NCI-H2196 (cell line): ENCODE data around the gene MYCN.
"Not testable (repeated sequence)": the region's sequence is repeated elsewhere in the genome, so short reads cannot be mapped to it uniquely, and the experiment has no call there.

Source experiments
- DNase-seq: peaks from one replicate; lab custom pipeline; 2025; ENCODE audit not compliant: unreplicated experiment; lab: John Stamatoyannopoulos, UW

MYCN gene

DNA sequence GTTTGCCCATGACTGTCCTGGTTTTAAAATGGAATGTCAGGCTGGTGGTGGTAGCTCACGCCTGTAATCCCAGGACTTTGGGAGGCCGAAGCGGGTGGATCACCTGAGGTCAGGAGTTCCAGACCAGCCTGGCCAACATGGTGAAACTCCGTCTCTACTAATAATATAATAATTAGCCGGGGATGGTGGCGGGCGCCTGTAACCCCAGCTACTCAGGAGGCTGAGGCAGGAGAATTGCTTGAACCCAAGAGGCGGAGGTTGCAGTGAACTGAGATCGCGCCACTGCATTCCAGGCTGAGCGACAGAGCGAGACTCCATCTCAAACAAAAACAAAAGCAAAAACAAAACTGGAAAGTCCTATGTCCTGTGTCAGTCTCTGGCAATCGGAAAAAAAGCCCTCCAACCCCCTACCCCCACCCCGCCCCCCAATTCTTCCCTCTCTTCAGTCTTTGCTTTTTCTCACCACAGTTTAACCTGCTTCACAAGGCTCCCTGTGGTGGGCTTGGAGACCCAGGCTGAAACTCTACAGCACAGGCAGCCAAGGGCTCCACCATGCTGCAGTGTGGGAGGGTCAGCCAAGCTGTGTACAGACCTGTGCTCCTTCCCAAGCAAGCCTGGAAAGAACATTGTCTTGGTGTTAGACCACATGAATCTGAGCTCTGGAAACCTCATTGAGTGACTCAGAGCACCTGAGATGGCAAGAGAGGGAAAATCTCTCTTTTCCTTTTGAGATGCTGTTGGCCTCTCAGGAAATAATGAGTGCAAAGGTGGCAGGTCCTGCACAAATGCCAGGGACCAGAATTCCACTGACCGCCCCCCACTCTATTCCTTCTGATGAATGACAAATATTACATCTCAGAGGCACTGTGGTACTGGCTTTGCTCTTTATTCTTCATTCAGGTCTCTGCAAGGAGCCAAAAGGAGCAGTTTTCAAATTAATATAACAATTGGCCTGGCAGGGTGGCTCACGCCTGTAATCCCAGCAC, 16.7 kb downstream of the MYCN start:
- DNase-seq, result no peak

DNA sequence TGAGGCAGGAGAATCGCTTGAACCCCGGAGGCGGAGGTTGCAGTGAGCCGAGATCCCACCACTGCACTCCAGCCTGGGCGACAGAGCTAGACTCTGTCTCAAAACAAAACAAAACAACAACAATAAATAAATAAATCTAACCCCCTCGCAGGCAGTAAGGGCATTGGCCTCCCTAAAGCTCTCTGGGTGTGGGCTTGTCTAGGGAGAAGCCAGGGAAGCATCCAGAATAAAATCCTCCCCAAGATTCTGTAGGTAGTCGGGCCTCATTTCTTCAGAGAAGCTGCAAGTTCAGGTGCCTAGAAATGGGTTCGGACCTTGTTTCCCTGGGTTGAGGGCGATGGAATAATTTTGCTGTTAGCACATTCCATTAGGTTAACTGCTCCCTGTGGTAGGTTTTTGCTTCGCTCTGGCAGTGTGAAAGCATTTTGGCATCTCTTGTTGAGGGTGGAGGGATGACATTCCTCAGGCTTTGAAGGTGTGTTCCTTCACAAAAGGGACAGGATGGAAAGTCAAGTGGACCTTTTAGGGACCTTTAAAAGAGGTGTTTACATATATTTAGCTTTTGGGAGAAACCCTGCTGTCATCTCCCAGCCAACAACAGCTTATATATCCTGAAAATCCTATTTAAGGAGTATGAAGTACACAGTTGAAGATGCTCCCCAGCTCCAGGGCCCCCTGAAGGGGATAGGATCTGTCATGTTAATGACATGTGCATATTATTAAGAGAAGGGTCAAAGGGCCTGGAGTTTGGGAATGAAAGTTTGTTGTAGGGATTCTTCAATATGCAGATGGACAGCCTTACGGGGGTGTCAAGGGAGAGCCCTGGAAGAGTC, 17.7 kb downstream of the MYCN start:
- DNase-seq, result no peak

DNA sequence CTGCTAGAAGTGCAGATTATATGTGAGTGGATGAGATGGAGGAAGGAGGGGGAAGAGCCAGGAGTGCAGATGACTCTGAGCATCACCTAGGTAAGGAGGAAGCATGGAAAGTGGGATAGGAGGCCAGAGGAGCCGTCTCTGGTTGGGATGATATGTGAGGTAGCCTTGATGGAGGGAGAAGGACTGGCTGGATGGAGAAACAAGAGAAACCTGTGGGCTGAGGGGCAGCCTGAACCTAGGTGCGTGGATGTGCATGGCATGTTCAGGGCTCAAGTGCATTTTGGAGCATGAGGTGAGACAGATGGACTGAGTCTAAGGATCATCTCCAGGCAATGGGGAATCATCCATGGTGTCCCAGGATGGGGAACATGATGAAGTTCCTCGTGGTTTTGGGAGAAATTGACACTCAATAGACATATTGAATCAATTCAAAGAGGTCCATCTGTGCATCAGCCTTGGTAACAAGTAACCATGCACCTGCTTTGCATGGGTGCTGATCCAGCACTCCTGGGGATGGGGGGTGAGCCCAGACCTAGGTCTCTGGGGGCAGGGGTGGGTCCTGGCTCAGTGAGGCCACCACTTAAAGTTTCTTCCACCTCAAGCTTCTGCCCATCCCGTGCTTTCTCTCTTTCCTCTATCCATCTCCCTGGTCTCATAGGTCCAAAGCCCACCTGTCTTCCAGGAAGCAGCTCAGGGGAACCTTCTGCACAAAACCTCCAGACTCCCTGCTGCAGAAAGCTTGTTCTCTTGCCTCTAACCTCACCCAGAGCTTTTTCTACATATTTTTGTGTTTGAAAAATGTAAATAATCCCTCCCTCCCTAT, 19.2 kb downstream of the MYCN start:
- DNase-seq, result no peak

DNA sequence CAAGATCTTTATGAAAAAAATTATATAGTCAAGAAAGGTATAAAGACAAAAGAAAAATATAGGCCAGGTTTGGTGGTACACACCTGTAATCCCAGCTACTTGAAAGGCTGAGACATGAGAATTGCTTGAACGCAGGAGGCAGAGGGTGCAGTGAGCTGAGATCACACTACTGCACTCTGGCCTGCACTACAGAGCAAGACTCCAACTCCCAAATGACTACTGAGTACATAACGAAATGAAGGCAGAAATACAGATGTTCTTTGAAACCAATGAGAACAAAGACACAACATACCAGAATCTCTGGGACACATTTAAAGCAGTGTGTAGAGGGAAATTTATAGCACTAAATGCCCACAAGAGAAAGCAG, 19.8 kb downstream of the MYCN start:
- not testable (repeated sequence) for DNase-seq

DNA sequence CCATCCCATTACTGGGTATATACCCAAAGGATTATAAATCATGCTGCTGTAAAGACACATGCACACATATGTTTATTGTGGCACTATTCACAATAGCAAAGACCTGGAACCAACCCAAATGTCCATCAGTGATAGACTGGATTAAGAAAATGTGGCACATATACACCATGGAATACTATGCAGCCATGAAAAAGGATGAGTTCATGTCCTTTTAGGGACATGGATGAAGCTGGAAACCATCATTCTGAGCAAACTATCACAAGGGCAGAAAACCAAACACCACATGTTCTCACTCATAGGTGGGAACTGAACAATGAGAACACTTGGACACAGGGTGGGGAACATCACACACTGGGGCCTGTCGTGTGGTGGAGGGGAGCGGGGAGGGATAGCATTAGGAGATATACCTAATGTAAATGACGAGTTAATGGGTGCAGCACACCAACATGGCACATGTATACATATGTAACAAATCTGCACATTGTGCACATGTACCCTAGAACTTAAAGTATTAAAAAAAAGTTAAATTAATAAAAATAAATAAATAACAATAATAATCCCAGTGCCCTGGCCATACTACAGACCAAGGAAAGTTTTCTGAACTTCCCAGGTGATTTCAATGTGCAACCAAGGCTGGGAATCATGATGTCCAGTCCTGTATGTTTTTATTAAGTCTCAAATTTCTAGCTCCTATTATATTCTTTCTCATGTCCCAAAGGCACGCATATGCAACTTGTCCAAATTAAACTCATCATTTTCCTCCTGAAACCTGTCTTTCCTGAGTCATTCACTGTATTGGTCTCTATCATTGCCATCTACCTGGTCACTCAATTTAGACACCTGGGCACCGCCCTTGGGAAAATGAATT, 23.0 kb downstream of the MYCN start:
- not testable (repeated sequence) for DNase-seq

DNA sequence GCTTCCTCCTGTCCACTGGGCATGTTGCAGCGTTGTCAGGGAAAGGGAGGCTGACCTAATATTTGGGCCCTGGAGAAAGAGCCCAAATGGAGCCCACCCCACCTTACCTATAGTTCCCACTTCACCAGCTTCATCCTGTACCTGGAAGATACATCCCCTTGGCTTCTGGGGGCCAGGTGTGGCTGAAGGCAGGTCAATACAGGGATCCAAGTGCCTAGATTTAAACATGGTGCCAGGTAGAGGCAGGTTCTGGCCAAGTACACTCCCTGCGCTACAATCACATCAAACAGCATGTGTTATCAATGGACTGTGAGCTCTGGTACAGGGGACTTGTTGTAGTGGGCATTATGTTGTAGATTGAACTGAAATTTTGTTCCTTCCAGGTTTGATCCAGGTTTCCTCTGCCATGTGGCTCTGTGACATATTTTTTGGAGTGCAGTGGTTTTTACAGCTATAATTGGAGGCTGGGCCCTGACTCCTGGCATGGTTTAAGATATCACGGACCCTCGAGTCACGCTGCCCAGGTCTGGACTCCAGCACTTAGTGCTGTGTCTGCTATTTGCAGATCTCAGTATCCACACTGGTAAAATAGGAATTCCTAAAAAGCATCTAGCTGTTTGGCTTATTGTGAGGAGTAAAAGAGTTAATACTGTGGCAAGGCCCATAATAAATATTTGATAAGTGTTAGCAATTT, 23.8 kb downstream of the MYCN start:
- DNase-seq, result no peak

DNA sequence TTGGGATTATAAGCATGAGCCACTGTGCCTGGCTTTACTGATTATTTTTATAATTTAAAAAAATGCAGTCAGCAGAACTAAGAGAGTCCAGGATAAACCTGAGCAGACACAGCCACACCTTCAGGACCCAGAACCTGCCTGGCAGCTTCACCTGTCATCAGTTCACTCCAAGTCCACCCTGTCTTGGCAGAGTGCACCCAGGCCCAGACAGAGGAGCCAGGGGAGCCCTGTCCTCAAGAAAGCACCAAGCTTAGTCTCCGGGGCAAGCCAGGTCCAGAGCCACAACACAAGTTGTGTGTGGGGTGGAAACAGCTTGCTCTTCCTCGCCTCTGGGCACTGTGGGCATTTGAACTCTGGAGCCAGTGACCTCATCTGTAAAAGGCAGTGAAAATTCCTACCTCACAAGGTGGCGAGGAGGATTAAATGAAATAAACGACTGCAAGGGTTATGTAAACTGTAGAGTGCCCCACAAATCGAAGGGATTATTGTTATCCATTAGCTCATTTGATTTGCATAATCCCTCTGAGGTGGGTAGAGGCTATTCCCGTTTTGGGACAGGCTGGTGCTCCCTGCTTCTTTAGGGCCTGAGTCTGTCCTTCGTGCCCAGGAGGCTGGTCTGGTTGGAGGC, 24.7 kb downstream of the MYCN start:
- DNase-seq, result no peak

DNA sequence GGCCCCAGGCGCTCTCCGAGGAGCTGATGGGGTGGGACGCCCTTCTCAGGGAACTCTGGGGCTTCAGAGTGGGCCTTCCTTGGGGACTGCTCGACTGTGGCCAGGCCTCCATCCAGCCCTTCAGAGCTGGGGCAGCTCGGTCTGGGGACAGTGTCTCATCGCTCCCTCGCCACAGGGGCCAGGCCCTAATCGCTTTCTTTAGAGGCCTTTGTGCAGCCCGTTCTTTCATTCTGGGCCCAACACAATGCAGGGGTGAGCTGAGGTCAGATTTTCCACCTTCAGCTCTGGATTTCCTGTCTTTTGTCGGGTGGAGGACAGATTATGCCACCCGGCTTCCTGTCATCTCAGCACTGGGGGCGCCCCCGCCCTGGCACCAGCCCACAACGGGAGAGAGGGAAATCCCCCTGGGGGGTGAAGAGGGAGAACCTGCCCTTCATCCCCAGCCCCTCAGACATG, 25.2 kb downstream of the MYCN start:
- no peak for DNase-seq

DNA sequence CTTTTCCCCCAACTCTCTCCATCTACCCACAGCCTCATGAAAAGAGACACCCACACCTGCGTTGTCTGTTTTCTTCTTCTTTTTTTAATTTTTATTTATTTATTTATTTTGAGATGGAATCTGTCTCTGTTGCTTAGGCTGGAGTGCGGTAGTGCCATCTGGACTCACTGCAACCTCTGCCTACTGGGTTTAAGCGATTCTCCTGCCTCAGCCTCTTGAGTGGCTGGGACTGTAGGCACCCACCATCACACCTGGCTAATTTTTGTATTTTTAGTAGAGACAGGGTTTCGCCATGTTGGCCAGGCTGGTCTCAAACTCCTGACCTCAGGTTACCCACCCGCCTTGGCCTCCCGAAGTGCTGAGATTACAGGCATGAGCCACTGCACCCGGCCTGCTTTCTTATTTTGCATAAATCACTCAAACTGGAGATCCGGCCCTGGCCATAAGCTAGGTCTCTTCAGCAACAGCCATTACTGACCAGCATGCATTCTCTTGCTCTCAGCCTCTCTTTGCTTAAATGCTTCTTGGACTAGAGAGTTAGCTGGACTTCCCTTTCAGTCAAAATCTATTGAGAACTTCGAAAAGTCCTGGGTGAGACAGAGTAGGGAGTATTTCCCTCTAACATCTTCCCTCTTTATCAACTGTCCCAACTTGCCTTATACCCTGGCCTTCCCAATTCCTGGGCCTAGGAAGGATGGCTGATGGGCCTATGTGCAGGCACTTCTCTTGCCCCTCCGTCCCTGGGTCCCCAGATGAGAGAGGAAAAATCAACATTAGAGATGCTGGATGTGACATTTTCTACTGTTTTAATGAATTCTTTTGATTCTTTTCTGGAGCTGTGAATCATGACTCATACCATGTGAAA, 27.3 kb downstream of the MYCN start:
- no peak for DNase-seq

DNA sequence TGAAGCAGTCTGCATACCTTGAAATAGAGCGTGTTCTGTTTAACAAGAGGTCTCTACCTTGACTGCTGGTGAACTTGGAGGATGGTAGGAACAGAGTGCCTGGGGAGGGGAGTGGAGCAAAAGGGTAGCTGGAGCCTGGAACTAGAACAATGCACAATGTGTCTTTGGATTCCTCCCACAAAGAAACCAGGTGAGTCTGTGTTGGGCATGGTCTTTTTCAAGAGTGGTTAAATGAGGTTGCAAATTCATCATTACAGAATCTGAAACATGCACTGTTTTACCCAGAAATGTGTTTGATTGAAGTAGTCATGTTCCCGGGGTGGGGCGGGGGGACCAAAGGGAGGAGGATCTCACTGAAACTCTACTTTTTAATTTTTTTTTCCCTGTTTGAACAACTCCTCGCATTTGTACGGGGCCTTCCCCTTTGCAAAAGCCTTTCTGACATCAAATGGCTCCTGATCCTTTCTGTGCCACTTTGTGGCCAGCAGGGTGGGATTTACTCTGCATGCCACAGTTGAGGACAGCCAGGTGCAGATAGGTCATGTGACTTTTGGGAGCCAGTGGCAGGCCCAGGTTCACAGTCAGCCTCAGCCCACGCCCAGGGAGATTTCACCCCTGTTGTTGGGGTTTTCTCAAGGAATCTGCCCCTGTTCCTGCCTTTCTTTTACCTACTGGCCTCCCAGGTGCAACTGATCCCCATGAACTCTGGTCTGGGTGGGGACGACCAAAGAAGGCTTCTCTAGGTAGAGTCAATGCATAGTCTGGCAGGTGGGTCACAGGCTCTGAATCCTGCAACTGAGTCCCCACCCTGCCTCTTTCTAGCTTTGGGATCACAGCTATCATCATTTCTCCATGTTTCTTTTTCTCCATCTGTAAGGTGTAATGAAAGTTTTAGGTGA, 28.2 kb downstream of the MYCN start:
- no peak for DNase-seq

DNA sequence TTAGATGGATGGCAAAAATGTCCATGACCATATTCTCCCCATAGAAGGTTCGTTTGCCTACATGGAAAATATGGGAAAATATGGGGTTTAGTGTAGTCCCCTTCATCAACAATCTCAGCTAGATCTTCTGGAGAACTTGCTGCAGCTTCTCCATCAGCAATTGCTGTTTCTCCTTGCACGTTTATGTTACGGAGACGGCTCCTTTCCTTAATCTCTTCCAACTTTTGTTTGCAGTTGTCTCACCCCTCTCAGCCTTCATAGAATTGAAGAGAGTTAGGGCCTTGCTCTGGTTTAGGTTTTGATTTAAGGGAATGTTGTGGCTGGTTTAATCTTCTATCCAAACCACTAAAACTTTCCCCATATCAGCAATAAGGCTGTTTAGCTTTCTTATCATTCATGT, 28.9 kb downstream of the MYCN start:
- no peak for DNase-seq

DNA sequence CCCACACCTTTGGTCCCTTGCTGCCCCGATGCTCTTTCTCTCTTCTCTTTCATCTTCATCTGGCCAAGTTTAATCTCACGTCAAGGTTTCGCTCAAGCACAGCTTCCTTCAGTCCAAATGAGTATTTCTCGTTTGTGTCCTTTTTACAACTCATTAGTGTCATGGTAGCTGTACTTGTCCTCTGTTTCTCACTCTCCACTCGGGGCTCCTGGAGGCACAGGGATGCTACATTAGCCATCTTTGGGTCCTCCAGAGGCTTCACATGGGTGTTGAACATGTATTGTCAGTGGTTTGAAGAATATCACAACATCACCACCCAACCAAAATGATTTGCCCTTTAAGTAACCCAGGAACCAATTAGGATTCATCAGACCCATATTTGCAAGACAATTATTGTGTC, 30.4 kb downstream of the MYCN start:
- DNase-seq, result no peak

DNA sequence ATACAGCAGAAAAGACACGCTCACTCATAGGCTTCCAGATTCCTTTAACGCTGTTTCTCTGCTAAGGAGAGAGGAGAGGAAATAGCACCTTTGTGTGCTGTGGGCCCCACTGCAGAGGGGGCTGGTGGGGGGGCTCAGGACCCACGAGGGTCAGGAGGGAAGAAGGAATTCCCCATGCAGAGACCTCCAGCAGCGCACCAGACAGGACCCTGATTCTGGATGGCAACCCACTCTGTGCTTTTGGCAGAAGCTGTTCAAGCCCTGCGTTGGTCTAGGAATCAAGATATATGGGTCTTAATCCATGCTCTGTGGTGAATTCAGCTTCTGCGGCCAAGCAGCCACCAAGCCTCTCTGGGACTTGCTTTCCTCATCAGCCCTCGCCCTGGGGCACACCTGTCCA, 31.0 kb downstream of the MYCN start:
- DNase-seq, result no peak

DNA sequence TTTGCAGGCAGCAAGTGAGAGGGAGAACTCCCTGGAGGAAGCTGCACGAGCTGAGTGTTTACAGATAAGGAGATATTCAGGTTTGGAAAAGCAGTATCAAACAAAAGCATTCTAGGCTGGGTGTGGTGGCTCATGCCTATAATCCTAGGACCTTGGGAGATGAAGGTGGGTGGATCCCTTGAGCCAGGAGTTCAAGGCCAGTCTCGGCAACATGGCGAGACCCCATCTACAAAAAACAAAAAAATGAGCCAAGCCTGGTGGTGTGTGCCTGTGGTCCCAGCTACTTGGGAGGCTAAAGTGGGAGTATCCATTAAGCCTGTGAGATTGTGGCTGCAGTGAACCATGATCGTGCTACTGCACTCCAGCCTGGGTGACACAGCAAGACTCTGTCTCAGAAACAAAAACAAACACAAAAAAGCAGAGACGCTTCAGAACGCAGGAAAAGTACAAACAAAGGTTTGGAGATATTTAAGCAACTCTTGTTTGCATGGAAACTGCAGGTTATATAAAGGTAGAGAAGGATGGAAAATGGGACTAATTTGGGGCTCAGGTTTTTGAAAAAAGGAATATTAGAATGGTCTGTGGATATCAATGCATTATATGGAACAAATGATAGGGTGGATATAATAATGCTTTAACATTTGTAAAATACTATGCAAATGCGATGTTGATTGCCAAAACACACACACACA, 31.6 kb downstream of the MYCN start:
- no peak for DNase-seq

DNA sequence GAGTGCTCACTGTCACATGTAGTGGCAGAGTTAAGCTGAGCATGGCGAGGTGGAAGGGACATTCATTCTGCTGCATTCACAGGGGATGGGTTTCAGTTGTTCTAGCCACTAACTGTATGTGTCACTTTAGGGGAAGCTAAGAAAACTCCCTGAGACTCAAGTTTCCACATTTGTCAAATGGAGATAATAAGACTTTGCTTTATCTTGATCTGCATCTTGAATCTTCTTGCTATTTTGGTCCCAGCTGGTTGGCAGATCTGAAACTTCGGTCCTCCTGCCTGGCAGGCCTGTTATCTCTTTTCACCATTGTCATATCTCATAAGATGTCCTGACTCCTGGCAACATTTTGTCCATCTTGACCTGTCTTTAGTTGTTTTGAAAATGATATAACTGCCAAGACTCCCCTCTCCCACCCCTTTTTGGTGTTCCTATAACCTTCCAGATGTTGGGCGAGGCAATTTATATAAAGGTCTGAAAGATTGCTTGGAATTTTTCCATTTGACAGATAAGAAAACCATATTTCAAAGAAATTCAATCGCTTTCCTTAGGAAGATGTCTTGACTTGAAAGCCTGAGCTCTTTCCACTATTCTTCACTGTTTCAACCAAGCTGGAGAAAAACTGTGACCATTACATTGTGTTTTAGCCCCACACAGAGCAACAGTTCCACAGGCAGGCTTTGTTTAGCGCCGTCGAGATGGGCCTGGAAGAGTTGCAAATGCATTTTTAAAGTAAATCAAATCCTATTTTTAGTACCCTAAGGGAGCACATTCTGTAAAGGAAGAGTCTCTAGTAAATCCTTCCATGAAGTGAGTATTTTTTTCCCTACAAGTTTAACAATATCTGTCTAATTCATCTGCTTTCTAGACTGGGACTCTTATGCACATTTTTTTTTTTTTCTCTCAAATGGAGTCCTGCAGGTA, 33.4 kb downstream of the MYCN start:
- DNase-seq, result no peak
